Heart left ventricle (tissue), 16 donors: ENCODE data around the gene KRTDAP. TPM values are rescaled to one million over a fixed set of nuclear protein-coding genes. Genes with fewer than 3 reads are reported as not detected.

Source experiments
- ATAC-seq, 4 donors: fragments of 200-7000 bp; cut with Tn5 transposase; one replicate each; pipeline ENCODE4 v1.9.1; 2020 to 2022; ENCODE audit warnings: moderate library complexity in 4 of 4, mild to moderate bottlenecking in 3 of 4, moderate number of reproducible peaks in 1 of 4
- DNase-seq, 5 donors: peaks; one replicate each; pipeline ENCODE4 v3.0.0-alpha.2; 2020
- H3K27ac ChIP-seq, 12 donors: fragments of 200-600 bp; sonication (generic) in 4 of 12; one replicate each; pipeline versions ENCODE4 v1.5.0 to v1.8.0; 2016 to 2022; ENCODE audit warnings: mild to moderate bottlenecking in 2 of 12
- H3K27me3 ChIP-seq, 9 donors: fragments of 200-600 bp; sonication (generic) in 2 of 9; one replicate each; pipeline versions ENCODE4 v1.5.1 to v1.8.0; 2016 to 2022; ENCODE audit warnings: mild to moderate bottlenecking in 3 of 9
- H3K36me3 ChIP-seq, 9 donors: fragments of 200-600 bp; sonication (generic) in 2 of 9; one replicate each; pipeline versions ENCODE4 v1.5.0 to v1.8.0; 2018 to 2022; ENCODE audit warnings: mild to moderate bottlenecking in 2 of 9
- H3K4me1 ChIP-seq, 12 donors: fragments of 200-600 bp; sonication (generic) in 4 of 12; one replicate each; pipeline versions ENCODE4 v1.5.0 to v1.8.0; 2016 to 2022; ENCODE audit warnings: mild to moderate bottlenecking in 3 of 12
- H3K4me3 ChIP-seq, 12 donors: fragments of 200-600 bp; sonication (generic) in 4 of 12; one replicate each; pipeline versions ENCODE4 v1.5.0 to v1.8.0; 2017 to 2022; ENCODE audit warnings: mild to moderate bottlenecking in 9 of 12, moderate library complexity in 4 of 12
- H3K9me3 ChIP-seq, 12 donors: fragments of 200-600 bp; sonication (generic) in 4 of 12; one replicate each; pipeline versions ENCODE4 v1.5.0 to v1.8.0; 2016 to 2022; ENCODE audit warnings: mild to moderate bottlenecking in 1 of 12
- CTCF ChIP-seq, 12 donors: fragments of 200-600 bp; sonication (generic) in 4 of 12; IDR thresholded peaks; one replicate each; pipeline versions ENCODE4 v1.5.0 to v1.8.0; 2018 to 2022; ENCODE audit warnings: antibody characterized with exemption in 12 of 12, mild to moderate bottlenecking in 5 of 12
- POLR2A ChIP-seq, 2 donors: fragments of 450-650 bp; IDR thresholded peaks; one replicate each; pipeline ENCODE4 v1.6.1; 2017; ENCODE audit warnings: antibody characterized with exemption in 2 of 2, mild to moderate bottlenecking in 2 of 2, moderate library complexity in 2 of 2
- WGBS, 4 donors: extraction: QIAGEN DNeasy Blood & Tissue Kit in 2 of 4; methylation state at CpG; one replicate each; pipeline versions ENCODE4 v1.1.5 to v1.1.7; 2013 to 2018; 5-methylcytosine and 5-hydroxymethylcytosine counted together
- intact Hi-C, 10 donors: fragments of 100-400 bp; cut with DNase I; formaldehyde crosslinking; loops; one replicate each; pipeline versions ENCODE4 v1.11.1 to v1.14.2; 2022
- polyA plus RNA-seq, 2 donors: library from polyadenylated mRNA; stranded (reverse); fragments of 200-250 nt; gene quantifications; one replicate each; pipeline ENCODE4 v1.2.3, GENCODE V29; 2013
- total RNA-seq, 9 donors: library from RNA; depleted of rRNA in 2 of 9; stranded (reverse); fragments of >200 nt in 2 of 9; fragmentation: NEBNext Ultra II Directional in 3 of 9; extraction: Animal tissue kit (Norgen Biotek cat#: 25700) in 3 of 9; gene quantifications; one replicate each; pipeline versions ENCODE4 v1.1.0 to v1.2.4, GENCODE V29; 2016 to 2023
- donor health status: ischemic (EF 13 %, LVEDD 7.1; RV severe dilation, severe dysfunction).
- donor health status: healthy with polysubstance abuse.
- donor health status: DM: no; HTN: yes; CAD: no.
- donor health status: DM: no; HTN: no; CAD: no.
- donor health status: ischemic (EF 25% LVEDD 6.9; RV normal size, moderate dysfunction).
- donor health status: ischemic (EF 25% LVEDD 5.7; RV mildly dilated, moderate dysfunction).
- donor health status: healthy.
- donor health status: DM: yes; HTN: yes; CAD: no.
- donor health status: ischemic (EF 35%, LVEDD 5.7; RV mildly dilated, moderate dysfunction).
- donor health status: nonischemic (EF 11% LVEDD 7.7; RV severe dilation, severe dysfunction).
- donor health status: DM: yes; HTN: yes; CAD: no.
- donor health status: PGD.
- donor health status: ischemic (EF 29% LVEDD 5.4; RV normal size, mild dysfunction).
- donor health status: nonischemic (EF 23%, LVEDD 6.1; RV moderate dilation, normal function).

Gene KRTDAP
- total and polyA plus RNA-seq, 11 donors: not detected

- H3K4me1 ChIP-seq: peaks cover under 1 to 48% (median 17%) of the 10 kb centered on the region in 12 donors
- 96 to 99% (median 96%) methylated on average over 5 of the region's 5 CpGs for WGBS, 4 donors
- no peak for TF ChIP-seq POLR2A (IDR thresholded peaks at IDR 0.05)
- no peak for TF ChIP-seq CTCF (IDR thresholded peaks at IDR 0.05)
- H3K4me3 ChIP-seq: no peak overlapping the region
- H3K36me3 ChIP-seq: no peaks in the 10 kb centered on the region
- DNase-seq (no peak), ATAC-seq (no peak)
- H3K9me3 ChIP-seq: no peaks in the 10 kb centered on the region
- no peaks in the 10 kb centered on the region for H3K27me3 ChIP-seq
- H3K27ac ChIP-seq: no peak overlapping the region
- intact Hi-C loops: no loop called here
Observed at GRCh38 chr19:35457173-35457572, 33.1 kb downstream of the KRTDAP start.

- TF ChIP-seq POLR2A (IDR thresholded peaks at IDR 0.05) (no peak), CTCF (IDR thresholded peaks at IDR 0.05) (no peak)
- 68 to 81% (median 78%) methylated on average over 3 of the region's 3 CpGs for WGBS, 4 donors
- H3K4me1 ChIP-seq: peaks cover 0 to 46% (median 14%) of the 10 kb centered on the region in 12 donors
Observed at GRCh38 chr19:35455616-35456201, 34.6 kb downstream of the KRTDAP start.

GRCh38 chr19:35454663-35455062 lies 35.6 kb downstream of the KRTDAP start:
- TF ChIP-seq POLR2A (IDR thresholded peaks at IDR 0.05): no peak
- TF ChIP-seq CTCF (IDR thresholded peaks at IDR 0.05): no peak
- H3K9me3 ChIP-seq: no peaks in the 10 kb centered on the region
- peaks cover 0 to 46% (median 12%) of the 10 kb centered on the region in 12 donors for H3K4me1 ChIP-seq
- DNase-seq: no peak
- H3K27ac ChIP-seq: no peak overlapping the region
- ATAC-seq: no peak
- no peaks in the 10 kb centered on the region for H3K27me3 ChIP-seq
- WGBS, 4 donors: 93 to 100% (median 98%) methylated on average over 2 of the region's 2 CpGs
- no peaks in the 10 kb centered on the region for H3K36me3 ChIP-seq
- H3K4me3 ChIP-seq: no peak overlapping the region
- intact Hi-C loops: no loop called here

More at GRCh38 chr19:35455616-35456201, 34.6 kb downstream of the KRTDAP start:
- Histone ChIP-seq H3K9me3 (no peaks in the 10 kb centered on the region), H3K36me3 (no peaks in the 10 kb centered on the region), H3K27ac (no peak overlapping the region), H3K4me3 (no peak overlapping the region), H3K27me3 (no peaks in the 10 kb centered on the region)
- DNase-seq (no peak), ATAC-seq (no peak)
- intact Hi-C loops: no loop called here

GRCh38 chr19:35451338-35452096 lies 38.7 kb downstream of the KRTDAP start:
- Histone ChIP-seq H3K9me3 (no peaks in the 10 kb centered on the region), H3K27ac (no peak overlapping the region), H3K4me1 (peaks cover 0 to 57% (median 3%) of the 10 kb centered on the region in 12 donors), H3K27me3 (peaks cover 0 to 3% (median 0%) of the 10 kb centered on the region in 9 donors), H3K36me3 (no peaks in the 10 kb centered on the region), H3K4me3 (peak overlapping the region in 1 of 12 donors; percentile 3)
- intact Hi-C loops: no loop called here
- DNase-seq: no peak
- ATAC-seq: no peak
- TF ChIP-seq POLR2A (IDR thresholded peaks at IDR 0.05) (no peak), CTCF (IDR thresholded peaks at IDR 0.05) (no peak)
- WGBS, 4 donors: 85 to 89% (median 87%) methylated on average over 7 of the region's 7 CpGs
